GM23338 (cell line): ENCODE measurements around the gene CAMTA1.

Experiments
- CREB1 ChIP-seq: fragments of 250-450 bp; sonication (Bioruptor Pico); IDR thresholded peaks from 2 replicates; pipeline ENCODE4 v1.5.0; 2020; ENCODE audit warnings: low read depth, mild to moderate bottlenecking, moderate library complexity
- CTCF ChIP-seq, 2 experiments: fragments of 200-600 bp in 1 of 2; sonication (generic) in 1 of 2; conservative IDR thresholded peaks; 2 replicates each; pipeline versions ENCODE4 v1.5.1 to v1.6.1; 2016 to 2017; ENCODE audit warnings: antibody characterized with exemption in 2 of 2, low read depth in 2 of 2, mild to moderate bottlenecking in 2 of 2, moderate library complexity in 1 of 2
- ETS1 ChIP-seq: IDR thresholded peaks from 2 replicates; pipeline ENCODE4 v1.6.1; 2016; ENCODE audit warnings: antibody characterized with exemption
- EZH2 ChIP-seq: fragments of 200-600 bp; sonication (generic); IDR thresholded peaks from one replicate; pipeline ENCODE4 v1.8.0; 2017; ENCODE audit warnings: antibody characterized with exemption, mild to moderate bottlenecking, low read depth; ENCODE audit not compliant: unreplicated experiment
- EZH2phosphoT487 ChIP-seq: fragments of 200-600 bp; sonication (generic); IDR thresholded peaks from one replicate; pipeline ENCODE4 v1.8.1; 2018; ENCODE audit warnings: antibody characterized with exemption; ENCODE audit not compliant: unreplicated experiment
- JUNB ChIP-seq: IDR thresholded peaks from one replicate; pipeline ENCODE4 v1.6.1; 2016; ENCODE audit warnings: antibody characterized with exemption; ENCODE audit not compliant: unreplicated experiment
- NANOG ChIP-seq: IDR thresholded peaks from 2 replicates; pipeline ENCODE4 v1.6.1; 2016; ENCODE audit warnings: antibody characterized with exemption, borderline replicate concordance
- POLR2AphosphoS5 ChIP-seq: IDR thresholded peaks from 2 replicates; pipeline ENCODE4 v1.6.1; 2016; ENCODE audit warnings: antibody characterized with exemption, low read depth
- REST ChIP-seq: IDR thresholded peaks from one replicate; pipeline ENCODE4 v1.6.1; 2018; ENCODE audit warnings: antibody characterized with exemption; ENCODE audit not compliant: unreplicated experiment
- STAT1 ChIP-seq: IDR thresholded peaks from one replicate; pipeline ENCODE4 v1.6.1; 2016; ENCODE audit warnings: antibody characterized with exemption; ENCODE audit not compliant: unreplicated experiment

- no peak for TF ChIP-seq REST
- TF ChIP-seq CTCF (conservative IDR thresholded peaks at IDR 0.05; ENCODE audit: low read depth in 2 of 2): no peak
- no peak for TF ChIP-seq JUNB
- TF ChIP-seq POLR2AphosphoS5: no peak
- TF ChIP-seq EZH2phosphoT487: no peak
- no peak for TF ChIP-seq EZH2
- no peak for TF ChIP-seq CREB1
- TF ChIP-seq ETS1: no peak
- no peak for TF ChIP-seq NANOG
- TF ChIP-seq STAT1: no peak
Measured at GRCh38 chr1:7280347-7280960, 495.2 kb downstream of the CAMTA1 start.
